Activated B cell treated with CpG ODN at 0.5 μM for 24 hours (primary cell): ENCODE data around the gene RHOH. TPM values are rescaled to one million over a fixed set of nuclear protein-coding genes. Genes with fewer than 3 reads are reported as not detected.
"Not testable (repeated sequence)": the region's sequence is repeated elsewhere in the genome, so short reads cannot be mapped to it uniquely, and the experiment has no call there.

ENCODE experiments used
- ATAC-seq: fragments of 200-7000 bp; cut with Tn5 transposase; one replicate; pipeline ENCODE4 v1.10.0; 2021; ENCODE audit warnings: low read depth, mild to moderate bottlenecking, moderate library complexity
- CTCF ChIA-PET: fragments of 350-600 bp; sonication (Branson Sonifier 250); formaldehyde crosslinking; loops from one replicate; lab custom pipeline; 2021; ENCODE audit warnings: antibody characterized with exemption; lab: Charles Lee
- POLR2A ChIA-PET: fragments of 350-600 bp; sonication (Branson Sonifier 250); formaldehyde crosslinking; loops from one replicate; lab custom pipeline; 2021; ENCODE audit warnings: antibody characterized with exemption; lab: Charles Lee
- DNase-seq: peaks from one replicate; pipeline ENCODE4 v3.0.0; 2022
- H3K27ac Mint-ChIP-seq: one replicate; pipeline ENCODE4 v1.8.0; 2020; ENCODE audit warnings: mixed read lengths
- H3K27me3 Mint-ChIP-seq: one replicate; pipeline ENCODE4 v1.8.0; 2021; ENCODE audit warnings: mixed read lengths
- H3K36me3 Mint-ChIP-seq: one replicate; pipeline ENCODE4 v1.8.0; 2021; ENCODE audit warnings: low read depth, mixed read lengths
- H3K4me1 Mint-ChIP-seq: one replicate; pipeline ENCODE4 v1.8.0; 2021; ENCODE audit warnings: mixed read lengths
- H3K4me3 Mint-ChIP-seq: one replicate; pipeline ENCODE4 v1.8.0; 2020; ENCODE audit warnings: mild to moderate bottlenecking, mixed read lengths
- H3K9me3 Mint-ChIP-seq: one replicate; pipeline ENCODE4 v1.8.0; 2020; ENCODE audit warnings: mixed read lengths
- CTCF ChIP-seq: fragments of 200-600 bp; IDR thresholded peaks from one replicate; pipeline ENCODE4 v1.8.0; 2022; ENCODE audit warnings: antibody characterized with exemption, mild to moderate bottlenecking
- intact Hi-C: fragments of 100-400 bp; cut with micrococcal nuclease; formaldehyde crosslinking; loops from one replicate; pipeline ENCODE4 v1.15.1; 2024
- total RNA-seq: library from RNA; stranded (reverse); gene quantifications from 2 replicates; pipeline ENCODE4 v1.2.3, GENCODE V29; 2022

Gene RHOH
- total RNA-seq, 1 donor from 2014 or later, result 183 TPM

DNA sequence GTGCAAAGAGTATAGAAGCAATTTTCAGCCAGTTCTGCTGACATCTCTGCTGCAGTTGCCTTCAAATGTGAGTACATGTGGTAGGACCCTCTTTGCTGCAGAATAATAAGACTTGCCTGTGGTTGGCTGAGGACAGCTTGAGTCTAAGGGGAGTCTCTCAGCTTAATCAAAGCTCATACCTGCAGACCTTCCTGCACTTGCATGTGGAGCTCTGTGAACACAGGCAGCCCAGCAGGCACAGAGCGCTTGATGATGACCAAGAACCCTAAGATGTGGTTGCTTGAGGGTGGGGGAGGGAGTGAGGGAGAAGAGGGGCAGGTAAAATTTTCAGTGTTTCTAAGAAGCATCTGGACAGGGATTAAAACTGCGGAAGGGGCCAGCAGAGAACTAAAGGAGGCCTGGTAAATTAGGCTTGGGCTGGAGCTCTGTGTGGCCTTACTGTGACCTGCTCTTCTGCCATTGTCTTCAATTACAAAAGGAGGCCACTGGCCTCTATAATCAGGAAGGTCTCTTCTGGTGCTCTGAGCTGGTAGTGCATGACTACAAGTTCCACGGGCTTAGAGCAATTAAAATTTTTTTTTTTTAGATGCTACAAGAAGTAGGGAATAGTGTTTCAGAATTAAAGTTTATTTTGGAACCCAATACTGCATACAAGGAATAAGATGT, 78.4 kb downstream of the RHOH start:
- ATAC-seq (no peak), DNase-seq (no peak)
- intact Hi-C loops, result loop anchor here (2.0 kb wide), 1 partner anchor 14 kb away; no protein-coding TSS in a partner anchor
- Mint-ChIP-seq H3K4me1 (peaks cover 20% of the 10 kb centered on the region), H3K4me3 (no peak overlapping the region), H3K36me3 (no peaks in the 10 kb centered on the region), H3K9me3 (no peaks in the 10 kb centered on the region), H3K27ac (no peak overlapping the region), H3K27me3 (no peaks in the 10 kb centered on the region)
- CTCF ChIA-PET, result interaction anchor here (1.2 to 1.3 kb wide), 2 partner anchors 13 to 15 kb away, joined by 3 to 4 read pairs; no protein-coding TSS in a partner anchor
- POLR2A ChIA-PET, result no interaction called here
- no peak for TF ChIP-seq CTCF

DNA sequence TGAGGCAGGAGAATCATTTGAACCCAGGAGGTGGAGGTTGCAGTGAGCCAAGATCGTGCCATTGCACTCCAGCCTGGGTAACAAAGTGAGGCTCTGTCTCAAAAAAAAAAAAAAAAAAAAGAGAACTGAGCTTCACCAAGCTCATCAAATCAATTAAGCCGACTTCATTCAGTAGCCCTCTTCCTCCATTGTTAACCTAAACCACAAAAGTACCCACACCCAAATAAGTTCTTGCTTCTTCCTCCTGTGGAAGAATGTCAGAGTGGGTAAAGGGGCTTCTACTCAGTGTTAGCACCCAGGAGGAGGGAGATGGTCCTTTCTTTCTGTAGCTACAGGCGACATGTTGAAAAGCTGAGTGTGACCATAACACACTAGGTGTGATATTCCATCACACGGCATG, 79.7 kb downstream of the RHOH start:
- DNase-seq (no peak), ATAC-seq (no peak)
- intact Hi-C loops, result no loop called here
- no peak for TF ChIP-seq CTCF
- POLR2A ChIA-PET, result interaction anchor here (0.7 to 1.0 kb wide), 2 partner anchors 11 to 218 kb away, joined by 3 read pairs; no protein-coding TSS in a partner anchor
- CTCF ChIA-PET, result interaction anchor here (1.1 kb wide), 1 partner anchor 24 kb away, joined by 3 read pairs; no protein-coding TSS in a partner anchor
- peaks cover 3% of the 10 kb centered on the region for H3K9me3 Mint-ChIP-seq
- no peak overlapping the region for H3K27ac Mint-ChIP-seq
- no peaks in the 10 kb centered on the region for H3K36me3 Mint-ChIP-seq
- no peak overlapping the region for H3K4me3 Mint-ChIP-seq
- H3K27me3 Mint-ChIP-seq, result no peaks in the 10 kb centered on the region
- H3K4me1 Mint-ChIP-seq, result peaks cover 28% of the 10 kb centered on the region

DNA sequence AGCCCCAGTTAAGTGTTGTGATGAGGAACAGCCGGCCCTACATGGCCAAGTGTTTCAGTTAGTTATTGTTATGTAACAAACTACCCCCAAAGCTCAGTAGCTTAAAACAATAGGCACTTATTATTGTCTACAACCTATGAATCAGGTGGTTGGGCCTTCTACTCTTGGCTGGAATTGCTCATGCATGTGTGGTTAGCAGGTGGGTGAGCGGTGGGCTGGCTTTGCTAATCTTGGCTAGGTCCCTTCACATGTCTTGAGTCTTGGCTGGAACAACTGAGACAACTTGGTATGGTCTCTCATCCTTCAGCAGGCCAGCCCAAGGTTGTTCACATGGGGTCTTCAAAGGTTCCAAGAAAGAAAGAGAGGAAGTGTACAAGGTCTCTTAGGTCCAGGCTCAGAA, 83.8 kb downstream of the RHOH start:
- intact Hi-C loops, result no loop called here

GRCh38 chr4:40281099-40281498, 84.3 kb downstream of the RHOH start:
- no peaks in the 10 kb centered on the region for H3K27me3 Mint-ChIP-seq
- H3K4me1 Mint-ChIP-seq, result peaks cover 40% of the 10 kb centered on the region
- H3K36me3 Mint-ChIP-seq, result no peaks in the 10 kb centered on the region
- no peak for DNase-seq
- ChIA-PET POLR2A (no interaction called here), CTCF (no interaction called here)
- no peak overlapping the region for H3K4me3 Mint-ChIP-seq
- peaks cover 5% of the 10 kb centered on the region for H3K9me3 Mint-ChIP-seq
- no peak for TF ChIP-seq CTCF
- H3K27ac Mint-ChIP-seq, result no peak overlapping the region
- intact Hi-C loops, result no loop called here
- ATAC-seq, result no peak

More for the DNA sequence above, 83.8 kb downstream of the RHOH start:
- no peak for ATAC-seq
- peaks cover 39% of the 10 kb centered on the region for H3K4me1 Mint-ChIP-seq
- TF ChIP-seq CTCF, result no peak
- DNase-seq, result no peak
- CTCF ChIA-PET, result no interaction called here
- H3K36me3 Mint-ChIP-seq, result no peaks in the 10 kb centered on the region
- H3K4me3 Mint-ChIP-seq, result no peak overlapping the region
- peaks cover 5% of the 10 kb centered on the region for H3K9me3 Mint-ChIP-seq
- H3K27me3 Mint-ChIP-seq, result no peaks in the 10 kb centered on the region
- POLR2A ChIA-PET, result no interaction called here
- H3K27ac Mint-ChIP-seq, result no peak overlapping the region

DNA sequence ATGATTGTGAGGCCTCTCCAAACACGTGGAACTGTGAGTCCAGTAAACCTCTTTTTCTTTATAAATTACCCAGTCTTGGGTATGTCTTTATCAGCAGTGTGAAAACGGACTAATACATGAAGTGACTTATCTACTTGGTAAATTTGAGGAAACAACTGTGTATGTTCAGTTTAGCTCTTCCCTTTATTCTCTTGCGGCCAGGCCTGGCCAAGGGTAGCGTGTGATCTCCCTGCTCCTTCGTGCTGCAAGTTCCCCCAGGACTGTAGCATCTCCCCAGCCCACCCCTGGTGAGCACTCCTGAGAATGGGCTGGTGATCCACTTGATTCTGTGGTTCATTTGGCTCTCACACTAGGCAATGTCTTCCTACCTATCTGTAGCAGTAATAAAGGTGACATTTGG, 85.1 kb downstream of the RHOH start:
- Mint-ChIP-seq H3K27ac (no peak overlapping the region), H3K4me1 (peaks cover 41% of the 10 kb centered on the region), H3K36me3 (no peaks in the 10 kb centered on the region), H3K4me3 (no peak overlapping the region), H3K27me3 (no peaks in the 10 kb centered on the region), H3K9me3 (peaks cover 5% of the 10 kb centered on the region)
- intact Hi-C loops, result no loop called here
- DNase-seq, result no peak
- no peak for TF ChIP-seq CTCF
- CTCF ChIA-PET, result no interaction called here
- ATAC-seq, result no peak
- POLR2A ChIA-PET, result interaction anchor here (0.6 to 0.7 kb wide), 3 partner anchors 12 to 82 kb away, joined by 3 to 5 read pairs (median 3); no protein-coding TSS in a partner anchor

- H3K36me3 Mint-ChIP-seq, H3K9me3 Mint-ChIP-seq, intact Hi-C loops, DNase-seq, H3K27ac Mint-ChIP-seq, H3K27me3 Mint-ChIP-seq, ATAC-seq, H3K4me3 Mint-ChIP-seq: not testable (repeated sequence)
- ChIA-PET POLR2A (interaction anchor here (0.6 to 0.7 kb wide), 3 partner anchors 11 to 83 kb away, joined by 3 to 5 read pairs (median 3); no protein-coding TSS in a partner anchor), CTCF (interaction anchor here (0.7 to 1.2 kb wide), 2 partner anchors 25 to 43 kb away, joined by 3 read pairs; no protein-coding TSS in a partner anchor)
- H3K4me1 Mint-ChIP-seq, result peaks cover 47% of the 10 kb centered on the region
These were observed 86.0 kb downstream of the RHOH start for GRCh38 chr4:40282857-40283256.
